HUES64 (cell line): ENCODE data around the gene SNN.

ENCODE experiments used
- H3K27ac ChIP-seq: 2 replicates; pipeline ENCODE4 v1.7.0; 2013; ENCODE audit warnings: low read depth, low read length, inconsistent platforms
- H3K27me3 ChIP-seq: 2 replicates; pipeline ENCODE4 v1.6.1; 2013; ENCODE audit warnings: mild to moderate bottlenecking, low read length; ENCODE audit not compliant: insufficient read depth
- H3K36me3 ChIP-seq: 2 replicates; pipeline ENCODE4 v1.6.1; 2013; ENCODE audit warnings: mild to moderate bottlenecking, low read length; ENCODE audit not compliant: insufficient read depth
- H3K4me1 ChIP-seq: 2 replicates; pipeline ENCODE4 v1.6.1; 2013; ENCODE audit warnings: mild to moderate bottlenecking, low read length, moderate library complexity; ENCODE audit not compliant: insufficient read depth
- H3K4me3 ChIP-seq: 2 replicates; pipeline ENCODE4 v1.5.1; 2013; ENCODE audit warnings: mild to moderate bottlenecking, low read length, moderate library complexity
- H3K9ac ChIP-seq: 2 replicates; pipeline ENCODE4 v1.6.1; 2013; ENCODE audit warnings: mild to moderate bottlenecking, low read depth, low read length
- H3K9me3 ChIP-seq: 2 replicates; pipeline ENCODE4 v1.6.1; 2013; ENCODE audit warnings: low read depth, low read length; ENCODE audit not compliant: insufficient read depth
- WGBS: fragments of 150-250, 120-280 bp; methylation state at CpG from one replicate; pipeline ENCODE4 v1.1.7; 2013; ENCODE audit warnings: missing lambda C conversion rate; 5-methylcytosine and 5-hydroxymethylcytosine counted together

SNN gene

DNA sequence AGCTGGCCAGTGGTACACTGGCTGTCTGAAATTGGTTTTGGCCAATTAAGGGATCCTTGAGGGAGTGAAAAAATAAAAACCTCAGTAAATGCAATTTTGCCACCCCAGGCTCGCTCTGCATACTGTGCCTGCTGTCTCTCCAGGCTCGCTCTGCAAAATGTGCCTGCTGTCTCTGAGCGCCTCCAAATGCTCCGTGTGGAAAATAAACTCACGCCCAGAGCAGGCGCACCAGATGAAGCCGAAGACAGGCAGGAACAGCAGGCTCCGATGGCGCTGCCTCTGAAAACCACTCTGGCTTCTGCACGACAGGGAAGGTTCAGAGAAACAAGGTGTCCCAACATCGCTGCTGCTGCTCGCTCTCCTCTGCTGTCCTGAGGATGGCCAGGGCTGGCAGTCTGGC, 29.1 kb downstream of the SNN start:
- WGBS, result 95% methylated on average over 12 of the region's 12 CpGs
- Histone ChIP-seq H3K9me3 (no peaks in the 10 kb centered on the region), H3K4me3 (no peak overlapping the region), H3K27me3 (no peaks in the 10 kb centered on the region), H3K4me1 (no peaks in the 10 kb centered on the region), H3K36me3 (peaks cover 33% of the 10 kb centered on the region), H3K27ac (no peak overlapping the region), H3K9ac (no peak overlapping the region)

DNA sequence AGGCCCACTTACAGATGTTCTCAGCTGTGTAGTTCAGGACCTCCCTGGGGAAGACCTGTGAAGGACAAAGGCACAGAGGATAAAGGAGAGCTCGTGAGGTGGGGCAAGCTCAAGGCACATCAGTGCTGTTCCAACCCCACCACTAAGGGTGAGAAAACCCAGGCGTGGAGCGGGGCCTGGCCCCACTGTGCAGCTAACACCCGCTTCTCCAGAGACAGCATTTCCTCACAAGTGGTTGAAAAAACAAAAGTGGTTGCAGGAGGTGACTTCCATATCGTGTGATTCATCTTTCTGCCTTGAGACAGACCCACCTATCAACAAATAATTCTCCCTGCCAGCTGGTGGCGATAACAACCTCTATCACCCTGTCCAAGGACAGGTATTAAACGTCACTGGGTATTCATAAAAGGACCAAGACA, 30.0 kb downstream of the SNN start:
- Histone ChIP-seq H3K36me3 (peaks cover 33% of the 10 kb centered on the region), H3K27ac (no peak overlapping the region)
- WGBS, result 94% methylated on average over 7 of the region's 7 CpGs

DNA sequence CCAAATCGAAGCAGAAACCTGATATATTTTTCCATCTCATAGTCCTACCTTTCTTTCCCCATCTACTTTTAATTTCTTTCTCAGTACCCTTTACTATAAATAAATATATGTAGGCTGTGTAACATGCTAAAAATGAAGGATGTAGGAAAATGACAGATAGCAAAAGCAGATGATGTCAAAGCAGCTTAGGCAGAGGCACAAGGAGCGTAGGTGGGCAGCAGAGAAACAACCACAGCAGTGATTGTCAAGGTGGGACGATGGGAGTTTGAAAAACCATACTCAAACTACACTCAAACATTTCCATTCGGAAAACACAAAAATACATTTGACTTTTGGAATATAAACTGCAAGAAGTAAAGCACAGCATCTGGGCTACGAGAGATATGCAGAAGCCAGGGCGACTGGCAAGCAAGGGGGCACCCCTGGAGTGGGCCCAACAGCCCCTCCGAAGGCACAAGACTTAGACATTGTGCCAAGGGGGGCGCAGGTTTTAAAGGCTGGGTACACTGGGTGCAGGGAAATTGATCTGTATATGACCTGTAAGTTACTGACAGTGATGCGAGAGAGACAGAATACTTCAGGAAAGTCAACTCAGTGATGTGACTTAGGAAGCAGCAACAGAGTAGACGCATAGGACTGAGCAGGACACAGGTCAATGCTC, 31.1 kb downstream of the SNN start:
- Histone ChIP-seq H3K4me1 (no peaks in the 10 kb centered on the region), H3K27ac (no peak overlapping the region), H3K36me3 (peaks cover 33% of the 10 kb centered on the region), H3K4me3 (no peak overlapping the region), H3K9me3 (no peaks in the 10 kb centered on the region), H3K27me3 (no peaks in the 10 kb centered on the region), H3K9ac (no peak overlapping the region)
- WGBS, result 86% methylated on average over 10 of the region's 10 CpGs

More for the DNA sequence above, 30.0 kb downstream of the SNN start:
- H3K9ac ChIP-seq, result no peak overlapping the region
- H3K27me3 ChIP-seq, result no peaks in the 10 kb centered on the region
- H3K4me1 ChIP-seq, result no peaks in the 10 kb centered on the region
- no peak overlapping the region for H3K4me3 ChIP-seq
- no peaks in the 10 kb centered on the region for H3K9me3 ChIP-seq

DNA sequence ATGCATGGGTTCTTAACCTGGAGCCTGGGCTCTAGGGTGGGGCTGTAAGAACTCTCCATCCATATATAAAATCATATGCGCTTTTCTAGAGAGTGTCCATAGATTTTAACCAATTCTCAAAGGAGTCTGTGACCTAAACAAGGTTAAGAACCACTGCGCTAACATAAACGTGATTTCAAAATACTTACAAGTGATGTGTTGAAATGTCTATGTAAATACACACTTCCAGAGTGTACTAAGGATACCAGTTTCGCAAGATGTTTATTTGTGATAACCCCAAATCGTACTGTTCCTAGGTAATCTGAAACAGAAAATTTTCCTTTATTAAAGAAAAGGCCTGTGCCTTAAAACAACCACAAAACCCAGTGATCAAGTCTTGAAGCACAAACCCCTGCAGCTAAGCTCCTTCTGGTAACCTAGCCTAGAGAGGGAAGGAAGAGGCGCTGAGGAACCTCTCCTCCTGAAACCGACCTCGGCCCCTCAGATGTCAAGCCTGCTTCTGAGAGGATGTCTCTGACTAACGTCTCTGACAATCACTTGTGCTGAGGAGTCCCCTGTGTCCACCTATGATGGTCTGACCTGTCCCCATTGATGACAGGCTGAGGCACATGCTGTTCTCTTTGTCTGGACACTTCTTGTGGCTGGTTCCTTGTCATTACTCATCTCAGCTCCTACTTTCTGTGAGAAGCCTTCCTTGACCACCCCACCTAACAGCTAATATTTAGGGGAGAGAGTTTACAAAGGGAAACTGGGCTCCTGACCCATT, 32.2 kb downstream of the SNN start:
- H3K36me3 ChIP-seq, result peaks cover 26% of the 10 kb centered on the region

DNA sequence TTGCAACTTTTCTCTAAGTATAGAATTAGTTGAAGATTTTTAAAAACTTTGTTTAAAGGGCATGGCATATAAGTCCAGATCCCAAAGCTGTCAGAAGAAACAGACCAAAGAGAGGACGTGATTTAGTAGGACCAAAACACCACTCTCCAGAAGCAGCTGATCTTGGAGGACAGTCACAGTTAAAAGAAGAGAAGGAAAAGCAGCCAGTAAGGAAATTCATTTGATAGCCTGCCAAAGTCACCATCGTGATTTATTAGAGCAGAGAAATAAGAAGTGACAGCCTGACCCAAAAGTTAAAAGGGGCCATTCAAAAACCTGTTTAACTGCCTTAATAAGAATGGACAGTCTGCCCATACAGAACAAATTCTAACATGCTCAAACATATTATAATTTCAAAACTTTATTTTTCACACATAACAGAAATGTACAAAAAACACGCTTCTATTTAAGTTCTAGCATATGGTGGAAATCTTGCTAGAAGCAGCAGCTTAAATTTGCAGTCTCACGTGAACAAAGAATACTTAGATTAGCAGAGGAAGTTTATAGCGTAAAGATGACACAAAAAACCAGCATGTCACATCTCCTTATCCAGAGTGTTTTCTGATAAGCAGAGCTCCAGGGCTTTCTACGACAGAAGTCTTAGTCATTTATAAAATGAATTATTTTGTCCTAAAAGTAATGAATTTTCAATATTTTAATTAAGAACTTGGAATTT, 37.2 kb downstream of the SNN start:
- H3K9ac ChIP-seq, result no peak overlapping the region
- no peaks in the 10 kb centered on the region for H3K9me3 ChIP-seq
- no peak overlapping the region for H3K27ac ChIP-seq
- peaks cover 13% of the 10 kb centered on the region; the same call in 1 of the 2 replicates for H3K36me3 ChIP-seq
- H3K4me1 ChIP-seq, result no peaks in the 10 kb centered on the region
- H3K27me3 ChIP-seq, result no peaks in the 10 kb centered on the region
- WGBS, result 97% methylated on average over 5 of the region's 6 CpGs
- H3K4me3 ChIP-seq, result no peak overlapping the region

More for the DNA sequence above, 32.2 kb downstream of the SNN start:
- Histone ChIP-seq H3K4me3 (no peak overlapping the region), H3K4me1 (no peaks in the 10 kb centered on the region), H3K9ac (no peak overlapping the region), H3K9me3 (no peaks in the 10 kb centered on the region), H3K27ac (no peak overlapping the region), H3K27me3 (no peaks in the 10 kb centered on the region)
- 91% methylated on average over 9 of the region's 9 CpGs for WGBS

DNA sequence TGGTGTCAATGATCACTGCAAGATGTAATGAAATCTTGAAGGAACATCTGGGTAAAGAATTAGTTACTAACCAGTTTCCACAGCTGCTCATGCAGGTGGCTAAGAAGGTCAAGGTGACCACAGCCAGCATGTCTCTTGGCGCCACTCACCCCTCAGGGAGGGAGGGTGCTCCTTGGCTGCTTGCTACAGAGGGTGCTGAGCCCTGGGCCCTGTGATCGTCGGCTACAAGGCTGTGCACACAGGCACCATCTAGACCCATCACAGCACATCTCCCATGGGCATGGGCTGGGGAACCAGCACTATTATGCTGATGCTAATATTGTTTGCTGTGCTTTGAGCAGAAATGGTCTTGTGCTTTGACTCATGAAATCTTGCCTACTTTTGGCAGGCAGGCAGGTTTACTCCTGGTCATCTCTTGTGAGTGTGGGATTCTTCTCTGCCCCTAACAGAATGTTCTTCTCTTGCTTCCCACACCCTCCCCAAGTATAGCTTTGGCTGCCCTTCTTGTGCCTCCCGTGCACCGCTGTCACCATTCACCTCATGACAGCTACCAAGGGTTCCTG, 38.0 kb downstream of the SNN start:
- Histone ChIP-seq H3K9ac (no peak overlapping the region), H3K4me1 (no peaks in the 10 kb centered on the region), H3K9me3 (no peaks in the 10 kb centered on the region), H3K27me3 (no peaks in the 10 kb centered on the region), H3K27ac (no peak overlapping the region), H3K4me3 (no peak overlapping the region), H3K36me3 (peaks cover 13% of the 10 kb centered on the region; the same call in 1 of the 2 replicates)
- whole genome bisulfite sequencing, result 90% methylated on average over 5 of the region's 5 CpGs

DNA sequence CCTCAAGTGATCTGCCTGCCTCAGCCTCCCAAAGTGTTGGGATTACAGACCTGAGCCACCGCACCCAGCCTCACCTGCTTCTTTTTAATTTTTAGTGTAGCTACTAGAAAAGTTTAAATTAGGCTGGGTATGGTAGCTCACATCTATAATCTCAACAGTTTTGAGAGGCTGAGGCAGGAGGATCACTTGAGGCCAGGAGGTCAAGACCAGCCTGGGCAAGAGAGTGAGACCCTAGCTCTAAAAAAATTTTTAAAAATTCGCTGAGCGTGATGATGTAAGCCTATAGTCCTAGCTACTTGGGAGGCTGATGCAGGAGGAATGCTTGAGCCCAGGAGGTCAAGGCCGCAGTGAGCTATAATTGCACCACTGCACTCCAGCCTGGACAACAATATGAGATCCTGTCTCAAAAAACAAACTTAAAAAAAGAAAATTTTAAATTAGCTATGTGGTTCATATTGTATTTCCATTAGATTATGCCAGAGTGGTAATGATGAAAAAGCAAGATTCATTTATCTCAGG, 39.5 kb downstream of the SNN start:
- H3K9ac ChIP-seq, result no peak overlapping the region
- no peaks in the 10 kb centered on the region for H3K9me3 ChIP-seq
- 95% methylated on average over 3 of the region's 4 CpGs for WGBS
- H3K4me1 ChIP-seq, result no peaks in the 10 kb centered on the region
- H3K27me3 ChIP-seq, result no peaks in the 10 kb centered on the region
- no peak overlapping the region for H3K27ac ChIP-seq
- H3K4me3 ChIP-seq, result no peak overlapping the region
- peaks cover 20% of the 10 kb centered on the region; the same call in 1 of the 2 replicates for H3K36me3 ChIP-seq

DNA sequence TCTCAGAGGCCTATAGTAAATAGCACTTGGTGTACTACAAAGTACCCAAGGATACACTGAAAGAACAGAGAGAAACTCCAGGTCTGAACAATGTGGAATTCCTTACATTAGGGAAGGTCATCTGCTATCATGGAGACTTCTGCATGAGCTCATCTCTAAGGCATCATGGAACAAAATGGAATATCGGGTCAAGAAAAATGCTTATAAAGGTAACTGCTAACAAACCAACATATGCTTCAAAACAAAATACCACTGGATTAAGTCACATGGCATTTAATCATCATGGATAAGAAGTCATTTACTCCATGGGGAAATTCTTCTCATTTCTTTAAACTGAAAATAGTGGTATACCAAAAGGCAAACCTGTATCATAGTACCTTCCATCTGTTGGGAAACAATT, 40.2 kb downstream of the SNN start:
- Histone ChIP-seq H3K9ac (no peak overlapping the region), H3K4me1 (no peaks in the 10 kb centered on the region), H3K36me3 (peaks cover 20% of the 10 kb centered on the region; the same call in 1 of the 2 replicates), H3K4me3 (no peak overlapping the region), H3K27ac (no peak overlapping the region), H3K9me3 (no peaks in the 10 kb centered on the region), H3K27me3 (no peaks in the 10 kb centered on the region)
- 100% methylated on average over 1 of the region's 1 CpG for WGBS

DNA sequence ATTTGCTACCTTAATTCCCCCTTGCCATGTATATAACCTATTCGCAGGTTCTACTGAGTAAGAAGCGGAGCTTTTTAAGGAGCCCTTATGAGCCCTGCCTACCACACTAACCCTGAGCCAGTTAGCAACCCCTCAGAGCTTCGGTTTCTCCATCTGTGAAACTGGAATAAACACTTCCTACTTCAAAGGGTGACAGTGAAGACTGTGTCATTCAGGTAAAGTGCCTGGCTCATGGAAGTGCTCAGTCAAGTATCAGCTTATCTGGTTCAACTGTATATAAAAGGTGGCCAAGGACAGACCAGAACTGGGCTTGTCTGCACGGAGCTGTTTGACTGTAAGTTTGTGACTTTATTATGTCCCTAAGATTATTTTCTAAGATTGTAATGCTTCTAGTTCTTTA, 43.4 kb downstream of the SNN start:
- Histone ChIP-seq H3K4me3 (no peak overlapping the region), H3K9ac (no peak overlapping the region), H3K9me3 (no peaks in the 10 kb centered on the region), H3K36me3 (peaks cover 24% of the 10 kb centered on the region; the same call in 1 of the 2 replicates), H3K27me3 (no peaks in the 10 kb centered on the region), H3K27ac (no peak overlapping the region), H3K4me1 (no peaks in the 10 kb centered on the region)
- WGBS, result 93% methylated on average over 3 of the region's 4 CpGs

DNA sequence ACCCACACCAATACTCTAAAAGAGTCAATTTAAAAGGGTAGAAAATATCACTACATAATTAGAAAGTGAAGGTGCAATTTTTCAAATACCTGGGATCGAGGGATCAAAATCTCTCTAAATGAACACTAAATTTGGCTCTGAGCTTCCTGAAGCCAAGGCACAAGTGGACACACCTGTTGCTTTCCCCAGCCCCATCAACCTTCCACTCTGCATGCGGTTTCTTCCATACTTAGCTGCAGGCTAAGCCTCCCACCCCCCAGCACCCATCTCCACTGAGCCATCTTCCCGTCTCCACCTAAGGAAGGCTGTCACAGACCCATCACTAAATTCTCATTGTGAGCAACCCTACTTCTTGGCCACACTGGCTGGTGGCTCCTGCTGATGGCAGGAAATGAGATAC, 43.9 kb downstream of the SNN start:
- H3K27ac ChIP-seq, result no peak overlapping the region
- no peak overlapping the region for H3K4me3 ChIP-seq
- no peaks in the 10 kb centered on the region for H3K4me1 ChIP-seq
- H3K9ac ChIP-seq, result no peak overlapping the region
- H3K27me3 ChIP-seq, result no peaks in the 10 kb centered on the region
- 93% methylated on average over 3 of the region's 3 CpGs for WGBS
- H3K9me3 ChIP-seq, result no peaks in the 10 kb centered on the region
- H3K36me3 ChIP-seq, result peaks cover 24% of the 10 kb centered on the region; the same call in 1 of the 2 replicates
